ENCODE data around the gene CORO2A.

DNA sequence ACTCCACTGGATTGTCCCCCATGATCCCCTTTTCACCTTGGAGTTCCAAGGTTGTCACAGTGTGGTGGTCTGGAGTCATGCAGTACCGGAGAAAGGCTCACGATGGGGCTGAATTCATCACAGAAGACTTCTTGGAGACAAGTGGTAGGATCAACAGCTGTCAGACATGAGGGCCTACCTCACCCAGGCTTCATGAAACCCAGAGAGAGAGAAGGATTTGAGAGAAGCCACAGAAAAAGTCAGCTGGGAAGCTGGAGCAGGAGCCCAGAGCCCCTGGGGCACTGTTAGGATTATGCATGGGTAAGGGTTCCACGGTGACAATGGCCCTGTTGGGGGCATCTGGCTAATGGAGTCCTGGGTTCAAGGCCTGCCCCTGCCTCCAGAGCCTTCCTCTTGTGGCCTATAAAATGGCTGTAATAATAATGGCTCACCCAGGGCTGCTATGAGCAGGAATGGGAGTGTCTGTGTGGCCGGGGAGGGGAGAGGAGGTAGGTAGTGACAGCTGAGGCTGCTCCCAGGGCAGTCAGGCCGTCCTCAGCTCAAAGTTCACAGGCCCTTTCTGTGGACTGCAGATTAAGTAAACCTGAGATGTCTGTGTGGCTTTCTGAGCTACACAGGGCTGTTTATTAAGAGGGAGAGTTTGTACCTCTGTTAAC is 74.3 kb downstream of the CORO2A start:
- TF ChIP-seq CTCF (IDR thresholded peaks at IDR 0.05) = peak in 1 of 3 experiments; percentile 13
- no peak for TF ChIP-seq POLR2A (IDR thresholded peaks at IDR 0.05)
